ENCODE data around the gene BICC1.

Gene BICC1

DNA sequence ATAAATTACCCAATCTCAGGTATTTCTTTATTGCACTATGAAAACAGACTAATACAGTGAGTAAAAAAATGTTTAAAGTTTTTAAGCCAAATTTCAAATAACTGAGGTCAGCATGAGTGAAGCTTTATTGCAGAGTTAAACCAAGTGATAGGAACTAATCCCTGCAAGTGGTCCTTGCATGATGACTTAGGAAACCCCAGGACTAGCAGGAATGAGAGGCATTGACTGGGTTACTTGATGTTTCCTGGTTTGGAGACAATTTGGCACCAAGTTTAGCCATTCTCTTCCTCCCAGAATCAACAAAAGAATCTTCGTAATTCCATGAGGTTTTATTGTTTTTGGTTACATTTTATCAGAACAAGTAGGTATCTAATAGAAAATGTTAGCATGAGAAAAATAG, 194.2 kb downstream of the BICC1 start:
- no peak for DNase-seq (ENCODE audit: low read depth)

DNA sequence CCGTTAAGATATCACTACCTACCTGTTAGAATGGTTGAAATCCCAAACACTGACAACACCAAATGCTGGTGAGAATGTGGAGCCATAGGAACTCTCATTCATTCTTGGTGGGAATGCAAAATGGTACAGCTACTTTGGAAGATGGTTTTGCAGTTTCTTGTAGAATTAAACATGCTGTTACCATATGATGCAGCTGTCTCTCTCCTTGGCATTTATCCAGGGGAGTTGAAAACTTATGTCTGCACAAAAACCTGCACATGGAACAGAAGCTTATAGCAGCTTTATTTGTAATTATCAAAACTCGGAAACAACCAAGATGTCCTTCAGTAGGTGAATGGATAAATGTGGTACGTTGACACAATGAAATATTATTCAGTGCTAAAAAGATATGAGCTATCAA, 199.5 kb downstream of the BICC1 start:
- DNase-seq (ENCODE audit: low read depth), result no peak

DNA sequence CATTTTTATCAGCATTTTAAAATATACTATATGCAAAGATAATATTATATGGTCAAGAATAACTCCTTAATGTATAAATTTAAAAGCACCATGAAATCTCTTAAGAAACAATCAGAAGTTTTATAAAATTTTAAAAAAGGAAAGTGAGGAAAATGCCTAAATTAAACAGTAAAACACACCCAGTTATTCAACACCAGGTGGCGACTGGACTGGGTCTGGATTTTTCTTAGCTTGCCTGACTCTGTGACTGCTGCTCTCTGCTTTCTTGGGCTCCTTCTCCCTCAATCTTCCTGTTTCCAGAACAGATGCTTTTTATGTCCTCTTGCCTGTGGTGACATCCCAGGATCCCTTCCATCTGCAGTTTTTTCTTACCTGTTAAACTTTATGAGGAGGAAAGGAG, 200.3 kb downstream of the BICC1 start:
- DNase-seq (ENCODE audit: low read depth), result no peak

DNA sequence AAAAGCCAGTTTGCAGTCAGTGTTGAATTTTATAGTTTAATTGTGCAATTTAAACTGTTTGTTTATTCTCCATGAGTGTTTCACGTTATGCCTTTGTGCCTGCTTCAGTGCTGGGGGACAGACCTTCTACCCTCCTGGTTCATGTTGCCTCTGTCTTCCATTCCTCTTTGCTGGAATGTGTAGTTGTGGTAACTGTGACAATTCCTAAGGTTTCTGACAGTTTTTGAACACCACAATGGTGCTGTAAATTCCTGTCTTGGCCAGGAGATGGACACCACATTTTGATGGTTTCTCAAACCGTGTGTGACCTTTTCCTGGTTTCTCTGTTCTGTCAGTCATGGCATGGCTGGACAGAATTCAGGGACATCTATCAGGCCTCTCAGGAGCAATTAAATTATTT, 201.7 kb downstream of the BICC1 start:
- no peak for DNase-seq (ENCODE audit: low read depth)

DNA sequence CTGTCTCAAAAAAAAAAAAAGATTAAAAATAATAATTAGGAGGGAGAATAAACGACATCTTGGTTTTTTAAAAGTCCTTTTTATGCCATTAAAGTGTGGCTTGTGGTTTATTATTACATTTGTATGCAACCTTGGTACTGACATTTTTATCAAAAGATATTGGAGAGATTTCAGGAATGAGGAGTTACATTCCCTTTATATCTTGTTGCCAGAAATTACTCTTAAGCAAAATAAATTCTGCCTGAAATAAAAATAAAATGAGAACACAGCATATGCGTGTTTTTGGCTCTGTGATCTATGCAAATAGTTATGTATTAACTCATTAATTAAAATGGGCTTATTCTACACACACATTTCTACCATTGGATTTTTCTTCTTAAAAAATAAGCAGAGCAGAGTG, 202.4 kb downstream of the BICC1 start:
- no peak for DNase-seq (ENCODE audit: low read depth)

DNA sequence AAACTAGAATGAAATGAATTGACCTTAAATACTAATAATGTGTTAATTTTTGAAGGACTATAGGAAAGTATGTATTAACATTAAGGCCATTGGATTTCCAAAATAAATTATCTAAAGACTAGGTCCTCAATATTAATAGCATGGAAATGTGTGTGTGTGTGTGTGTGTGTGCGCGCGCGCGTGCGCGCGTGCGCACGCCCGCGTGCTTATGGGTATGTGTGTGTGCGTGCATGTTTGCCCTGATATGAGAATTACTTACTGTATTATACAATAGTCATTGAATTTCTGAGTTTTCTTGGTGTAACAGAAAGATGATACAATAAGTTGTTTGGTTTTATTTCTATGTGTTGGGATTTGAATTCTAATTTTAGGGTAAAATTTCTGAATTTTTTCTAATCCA, 205.9 kb downstream of the BICC1 start:
- no peak for DNase-seq (ENCODE audit: low read depth)

DNA sequence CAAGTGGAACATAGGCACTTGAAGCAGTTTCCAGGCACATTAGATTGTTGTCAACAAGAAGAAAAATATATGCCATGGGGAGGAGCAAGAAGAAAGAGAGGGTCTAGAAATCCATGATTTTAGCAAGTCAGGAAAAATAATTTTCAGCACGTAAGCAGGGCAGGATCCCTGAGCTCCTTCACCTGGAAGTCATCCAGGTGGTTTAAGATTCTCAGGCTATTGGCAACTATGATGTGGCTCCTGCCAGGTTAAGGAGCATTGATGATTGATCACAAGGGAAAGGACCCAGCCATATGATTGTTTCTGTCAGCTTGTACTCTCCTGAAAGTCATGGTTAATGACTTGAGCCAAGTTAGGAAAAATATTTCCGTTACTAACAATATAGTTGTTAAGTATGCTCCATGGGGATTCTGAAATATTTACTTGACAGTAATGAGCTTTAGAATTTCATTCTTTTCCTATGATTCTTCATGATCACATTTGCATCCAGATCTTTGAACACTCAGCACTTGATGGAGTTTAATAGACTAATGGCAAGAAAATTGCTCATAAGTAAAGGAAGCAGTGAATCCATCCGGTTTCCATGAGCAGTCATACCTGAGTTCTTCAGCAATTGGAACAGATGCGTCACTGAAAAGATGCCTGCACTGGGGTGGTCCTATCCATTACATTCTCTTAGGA, 209.1 kb downstream of the BICC1 start:
- DNase-seq (ENCODE audit: low read depth), result no peak

DNA sequence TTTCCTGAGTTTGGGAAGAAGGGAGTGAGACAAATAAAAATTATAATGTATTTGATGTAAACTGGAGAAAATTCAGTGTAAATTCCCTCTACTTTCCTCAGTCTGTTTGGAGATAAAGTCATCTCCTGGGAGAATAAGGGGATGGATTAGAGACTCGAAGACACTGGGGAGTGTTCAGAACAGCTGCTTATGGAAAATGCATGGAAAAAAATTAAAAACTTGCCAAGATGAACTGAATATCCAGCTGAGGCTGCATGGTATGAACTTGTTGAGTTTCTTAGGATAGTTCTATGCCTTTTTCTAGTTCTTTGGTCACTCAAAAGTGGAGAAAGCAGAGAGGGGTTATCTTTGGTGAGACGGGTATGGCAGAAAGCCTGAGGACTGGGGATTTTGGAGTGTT, 210.5 kb downstream of the BICC1 start:
- no peak for DNase-seq (ENCODE audit: low read depth)

DNA sequence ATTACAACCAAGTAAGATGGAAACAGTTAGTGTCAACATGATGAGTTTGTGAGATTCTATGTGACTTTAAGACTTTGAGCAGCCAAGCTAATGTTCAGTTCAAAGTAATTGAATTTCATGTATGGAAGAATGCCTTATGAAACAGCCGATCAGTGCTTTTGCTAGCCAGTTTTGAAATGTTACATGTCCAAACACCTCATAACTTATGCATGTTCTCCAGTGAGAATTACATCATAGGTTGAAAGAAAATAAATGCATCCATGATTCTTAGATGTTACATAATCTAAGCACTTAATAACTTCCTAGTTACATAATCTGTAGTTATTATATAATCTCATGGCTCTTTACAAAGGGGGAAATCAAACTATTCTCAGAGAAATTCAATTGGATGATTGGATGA, 211.3 kb downstream of the BICC1 start:
- DNase-seq (ENCODE audit: low read depth), result no peak

DNA sequence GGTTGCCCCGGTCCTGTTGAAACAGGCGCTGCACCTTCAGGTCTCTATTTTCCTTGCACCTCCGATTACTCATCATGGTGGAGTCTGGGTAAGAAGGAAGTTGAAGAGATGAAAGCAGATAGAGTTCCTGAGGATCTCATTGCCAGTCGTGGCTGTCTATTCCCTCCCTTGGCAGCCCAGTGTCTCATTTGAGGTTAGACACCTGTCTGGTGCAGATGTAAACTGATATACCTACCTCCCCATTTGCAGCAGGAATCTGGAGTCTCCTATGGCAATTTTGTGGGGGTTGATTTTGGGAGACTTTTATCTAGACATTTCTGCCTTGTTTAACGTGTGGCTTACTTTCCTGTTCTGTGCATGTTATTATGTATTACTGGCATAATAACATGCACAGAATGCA, 212.1 kb downstream of the BICC1 start:
- no peak for DNase-seq (ENCODE audit: low read depth)

DNA sequence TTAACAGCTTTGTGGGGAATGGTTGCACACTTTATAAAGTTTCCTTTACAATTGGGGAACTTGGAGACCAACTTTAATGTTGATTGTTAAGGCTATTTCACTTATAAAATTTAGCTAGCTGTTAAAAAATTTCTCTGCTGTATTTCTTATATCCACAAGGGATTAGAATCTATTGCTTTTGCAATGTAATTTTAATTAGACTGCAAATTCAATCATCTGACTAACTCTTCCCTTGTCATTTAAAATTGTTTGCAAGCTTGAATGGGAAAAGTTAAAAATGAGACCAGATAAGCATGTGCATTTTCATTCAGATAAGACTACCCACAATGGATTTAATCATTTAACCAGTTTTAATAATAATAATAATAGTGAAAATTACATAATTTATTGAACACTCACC, 213.2 kb downstream of the BICC1 start:
- no peak for DNase-seq (ENCODE audit: low read depth)

DNA sequence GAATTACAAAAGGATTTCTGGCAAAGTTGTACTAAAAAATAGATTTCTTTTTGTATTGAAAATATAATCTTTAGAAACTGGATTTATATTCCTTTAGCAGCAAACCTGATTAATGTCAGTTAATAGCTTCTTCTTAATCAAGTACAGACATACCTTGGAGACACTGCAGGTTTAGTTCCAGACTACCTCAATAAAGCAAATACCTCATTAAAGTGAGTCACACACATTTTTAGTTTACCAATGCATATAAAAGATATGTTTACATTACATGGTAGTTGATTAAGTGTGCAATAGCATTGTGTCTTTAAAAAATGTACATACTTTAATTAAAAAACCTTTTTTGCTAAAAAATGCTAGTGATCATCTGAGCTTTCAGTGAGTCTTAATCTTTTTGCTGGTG, 215.0 kb downstream of the BICC1 start:
- DNase-seq (ENCODE audit: low read depth), result no peak

DNA sequence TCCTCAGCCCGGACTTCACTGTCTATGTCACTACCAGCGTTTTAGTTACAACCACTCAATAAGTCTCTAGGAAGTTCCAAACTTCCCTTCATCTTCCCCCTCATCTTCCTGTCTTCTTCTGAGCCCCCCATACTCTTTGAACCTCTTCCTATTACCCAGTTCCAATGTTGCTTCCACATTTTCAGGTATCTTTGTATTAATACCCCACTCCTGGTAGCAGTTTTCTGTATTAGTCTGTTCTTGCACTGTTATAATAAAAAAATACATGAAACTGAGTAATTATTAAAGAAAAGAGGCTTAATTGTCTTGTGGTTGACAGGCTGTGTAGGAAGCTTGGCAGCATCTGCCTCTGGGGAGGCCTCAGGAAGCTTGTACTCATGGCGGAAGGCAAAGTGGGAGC, 218.6 kb downstream of the BICC1 start:
- DNase-seq (ENCODE audit: low read depth), result no peak

DNA sequence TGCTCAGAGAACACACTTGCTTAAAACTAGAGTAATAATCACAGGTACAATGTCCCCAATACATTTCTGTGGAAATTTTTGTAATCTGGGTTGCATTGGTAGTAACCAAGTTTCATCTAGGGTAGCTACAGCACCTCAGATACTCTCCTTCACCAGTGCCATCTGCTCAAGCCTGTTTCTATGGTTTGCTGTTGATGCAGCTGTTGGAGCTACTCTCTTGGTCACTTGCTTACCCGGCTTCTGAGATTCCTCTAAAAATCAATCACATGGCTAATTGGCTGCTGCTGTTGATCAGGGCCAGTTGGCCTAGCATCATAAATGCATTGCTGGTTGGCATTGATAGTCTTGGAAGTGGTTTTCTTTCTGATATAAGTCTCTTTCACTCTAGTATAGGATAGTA, 220.8 kb downstream of the BICC1 start:
- no peak for DNase-seq (ENCODE audit: low read depth)

DNA sequence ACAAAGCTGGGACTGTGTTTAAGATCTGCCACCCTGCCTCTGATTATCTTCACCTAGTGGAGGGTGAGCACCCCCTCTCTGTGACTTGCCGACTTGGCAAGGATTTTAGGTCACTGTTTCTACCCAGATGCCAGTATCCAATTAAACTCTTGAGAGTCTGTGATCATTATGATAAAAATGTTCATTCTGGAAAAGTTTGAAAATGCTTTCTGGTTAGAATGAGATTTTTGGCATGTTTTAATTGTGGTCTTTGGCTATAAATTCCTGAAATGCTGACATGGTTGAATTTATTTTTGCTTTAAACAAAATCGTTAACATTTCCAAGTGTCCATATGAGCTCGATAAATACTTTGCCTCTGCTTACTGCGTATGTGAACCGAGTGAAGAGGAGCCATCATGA, 221.4 kb downstream of the BICC1 start:
- no peak for DNase-seq (ENCODE audit: low read depth)

DNA sequence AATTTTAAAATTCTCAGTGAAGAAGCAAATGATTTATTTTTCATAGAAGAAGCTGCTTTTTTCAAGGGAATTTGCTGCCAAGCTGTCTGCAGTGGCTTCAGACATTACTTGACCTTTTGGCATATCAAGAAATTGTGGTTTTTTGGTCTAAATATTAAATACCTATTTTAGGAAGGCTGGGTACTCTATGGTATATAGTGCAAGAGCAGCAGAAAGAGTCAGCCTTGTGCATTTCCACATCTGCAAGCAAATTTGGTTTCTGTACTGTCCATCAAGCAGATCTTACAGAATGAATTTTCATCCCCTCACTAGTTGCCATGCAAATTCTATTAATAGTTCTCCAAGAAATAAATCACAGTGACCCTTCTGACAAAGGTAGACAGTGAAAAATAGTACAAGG, 222.0 kb downstream of the BICC1 start:
- no peak for DNase-seq (ENCODE audit: low read depth)

DNA sequence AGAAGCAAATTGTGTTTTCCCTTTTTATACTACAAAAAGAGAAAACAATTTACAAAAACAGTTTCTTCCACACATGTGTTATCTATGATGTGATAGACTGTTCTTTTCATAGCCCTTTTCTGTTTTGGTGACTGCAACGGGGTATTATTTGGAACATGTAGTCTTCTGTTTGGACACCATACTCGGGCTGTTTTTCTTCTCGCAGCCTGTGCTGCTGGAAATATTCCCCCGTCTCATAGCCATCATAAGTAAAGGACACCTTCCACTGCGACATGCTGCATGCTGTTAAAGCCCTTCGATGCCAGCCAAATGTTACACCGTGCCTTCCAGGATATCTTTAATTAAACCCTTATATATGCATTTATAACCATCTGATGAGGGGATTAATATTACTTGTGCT, 222.4 kb downstream of the BICC1 start:
- no peak for DNase-seq (ENCODE audit: low read depth)

DNA sequence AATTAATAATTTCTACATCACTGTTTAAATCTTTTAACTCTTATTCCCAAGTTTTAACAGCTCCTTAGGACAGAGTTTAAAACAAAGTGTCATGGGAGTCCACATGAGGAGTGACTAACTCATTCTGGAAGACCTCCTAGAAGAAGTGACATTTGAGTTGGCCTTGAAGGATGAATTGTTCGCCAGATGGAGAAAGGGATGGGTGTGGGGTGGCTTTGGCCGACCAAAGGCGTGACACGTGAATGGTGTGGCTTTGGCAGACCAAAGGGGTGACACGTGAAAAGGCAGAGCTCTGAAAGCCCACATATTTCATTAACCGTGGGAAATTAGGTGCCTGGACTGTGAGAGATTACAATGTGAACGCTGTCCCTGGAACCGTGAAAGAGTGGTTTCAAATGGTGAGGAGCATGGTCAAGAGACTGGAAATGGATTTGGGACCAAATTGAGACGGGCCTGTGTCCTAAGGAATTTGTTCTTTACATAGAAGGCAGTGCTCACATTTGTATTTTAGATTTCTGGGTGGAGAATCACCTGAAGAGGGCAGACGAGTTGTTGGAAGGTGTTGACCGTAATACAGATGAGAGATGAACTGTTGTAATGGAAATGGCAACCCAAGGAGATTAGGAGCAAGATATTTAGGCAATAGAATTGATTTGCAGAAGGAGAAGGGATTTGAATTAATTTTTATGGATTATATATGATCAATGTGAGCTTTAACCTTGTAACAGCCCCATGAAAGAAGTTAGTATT, 228.1 kb downstream of the BICC1 start:
- DNase-seq (ENCODE audit: low read depth), result no peak

DNA sequence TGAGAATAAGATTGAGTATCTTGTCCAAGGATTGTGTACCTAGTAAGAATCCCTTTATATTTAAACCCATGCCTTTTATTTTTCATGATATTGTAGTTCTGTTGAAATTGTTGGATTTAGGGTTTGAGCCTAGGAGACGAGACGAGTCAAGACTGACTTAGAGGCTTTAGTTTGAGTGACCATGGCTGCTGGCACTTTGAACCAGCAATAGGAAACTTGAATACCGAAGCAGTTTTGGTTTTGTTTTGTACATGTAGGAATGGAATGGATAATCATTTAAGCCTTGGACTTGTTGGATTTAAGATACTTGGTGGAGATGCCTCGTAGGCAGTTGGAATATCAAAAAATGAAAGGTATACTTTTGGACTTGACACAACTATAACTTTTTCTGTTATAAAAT, 229.0 kb downstream of the BICC1 start:
- DNase-seq (ENCODE audit: low read depth), result no peak

DNA sequence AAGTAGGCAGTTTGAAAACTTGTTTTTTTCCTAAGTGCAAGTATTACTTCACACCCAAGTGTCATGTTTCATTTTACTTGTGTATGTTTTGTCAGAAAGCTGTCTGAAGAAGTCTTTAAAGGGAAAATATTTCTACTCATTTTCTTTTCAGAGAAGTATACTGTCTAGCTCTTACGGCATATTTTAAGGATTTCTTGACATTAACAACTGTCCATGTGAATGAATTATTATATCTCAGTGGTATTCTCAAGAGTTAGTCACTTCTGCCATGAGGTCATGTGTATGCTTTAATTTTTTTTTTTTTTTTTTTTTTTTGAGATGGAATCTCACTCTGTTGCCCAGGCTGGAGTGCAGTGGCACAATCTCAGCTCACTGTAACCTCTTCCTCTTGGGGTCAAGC, 229.5 kb downstream of the BICC1 start:
- no peak for DNase-seq (ENCODE audit: low read depth)

DNA sequence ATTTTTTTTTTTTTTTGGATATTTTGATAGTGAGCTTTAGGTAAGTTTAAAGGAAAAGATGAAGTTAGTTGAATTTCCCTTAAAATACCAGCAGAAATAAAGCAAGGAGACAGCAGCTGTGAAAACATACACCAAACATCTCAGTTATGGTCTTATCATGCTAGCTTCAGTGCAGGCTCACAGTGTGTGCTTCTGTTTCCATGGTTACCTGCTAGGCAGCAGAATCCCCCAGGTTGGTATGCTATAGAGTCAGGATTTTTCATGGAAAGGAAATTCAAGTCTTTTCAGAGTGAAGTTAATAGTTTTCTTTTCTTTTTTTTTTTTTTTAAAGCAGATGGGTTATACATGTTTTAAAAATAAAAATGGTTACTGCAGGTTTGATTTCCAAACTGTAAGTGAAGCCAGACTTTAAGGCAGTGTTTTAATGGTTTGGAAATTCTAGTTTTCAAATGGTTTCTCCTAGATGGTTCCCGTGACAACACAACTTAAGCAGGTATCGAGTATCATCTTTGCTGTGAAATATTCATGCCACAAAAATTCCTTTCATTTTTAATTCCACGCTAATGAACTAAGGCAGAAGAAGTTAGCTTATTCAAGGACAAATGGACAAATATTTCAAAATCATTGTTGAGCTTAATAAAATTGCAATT, 230.9 kb downstream of the BICC1 start:
- DNase-seq (ENCODE audit: low read depth), result no peak

DNA sequence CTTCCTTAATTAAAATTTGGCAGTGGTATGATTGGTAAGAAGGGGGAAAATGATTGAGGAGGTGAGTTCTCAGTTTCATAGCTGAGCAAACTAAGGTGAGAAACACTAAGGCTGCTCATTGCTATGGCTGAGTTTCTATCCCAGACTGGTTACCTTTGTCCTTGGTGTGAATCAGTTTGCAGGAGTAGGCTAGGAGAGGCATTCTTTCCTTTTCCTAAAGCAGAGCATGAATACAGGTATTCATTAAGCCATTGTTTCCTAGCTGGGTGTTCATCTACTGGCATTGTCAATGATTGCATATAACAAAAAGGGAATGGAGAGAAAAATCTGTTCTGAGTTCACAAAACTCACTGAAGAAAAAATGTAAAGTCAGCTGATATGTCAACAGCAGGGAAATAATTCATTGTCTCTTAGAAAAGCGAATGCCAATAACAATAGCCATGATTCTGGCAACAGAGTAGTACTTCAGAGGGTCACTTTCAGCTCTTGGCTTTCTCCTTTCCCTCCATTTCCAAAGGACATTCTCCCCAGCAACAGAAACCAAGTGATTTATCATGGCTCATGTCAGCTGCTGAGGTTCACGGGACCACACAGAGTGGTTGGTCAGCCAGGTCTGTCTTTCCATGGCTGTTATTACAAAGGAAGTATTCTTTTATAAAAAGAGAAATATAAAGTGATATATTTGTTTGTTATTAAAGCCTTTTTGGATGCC, 234.0 kb downstream of the BICC1 start:
- no peak for DNase-seq (ENCODE audit: low read depth)

DNA sequence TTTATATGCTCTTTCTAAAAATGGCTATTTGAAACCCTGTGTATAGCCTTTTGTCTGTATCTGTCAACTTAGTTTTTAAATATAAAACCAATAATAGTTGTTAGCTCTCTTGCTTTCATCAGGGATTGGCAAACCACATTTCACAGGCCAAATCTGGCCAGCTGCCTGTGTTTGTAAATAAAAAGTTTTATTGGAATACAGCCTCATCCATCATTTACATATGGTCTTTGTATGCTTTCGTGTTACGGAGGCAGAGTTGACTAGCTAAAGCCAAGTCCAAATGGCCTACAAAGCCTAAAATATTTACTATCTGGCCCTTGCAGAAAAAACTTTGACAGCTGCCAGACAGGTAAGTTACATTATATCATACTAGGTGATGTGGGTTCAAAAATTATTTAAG, 235.0 kb downstream of the BICC1 start:
- DNase-seq (ENCODE audit: low read depth), result no peak
